HCT116 (cell line): ENCODE data around the gene POU6F1. TPM values are rescaled to one million over a fixed set of nuclear protein-coding genes. Genes with fewer than 3 reads are reported as not detected.
A peak's percentile ranks its signal among the peaks of the same experiment; 100 is the strongest.

Source experiments
- ATAC-seq: fragments of 200-7000 bp; cut with Tn5 transposase; 2 replicates; pipeline ENCODE4 v1.9.1; 2020; ENCODE audit warnings: mild to moderate bottlenecking, moderate library complexity
- BruUV-seq: library from RNA; stranded (reverse); fragments of 400-500 nt; replicated peaks from 2 replicates; lab custom pipeline; 2021; lab: Mats Ljungman, UMichigan
- CTCF ChIA-PET: fragments of 300-600 bp; sonication (Branson Sonifier 250); formaldehyde crosslinking; loops from one replicate; lab custom pipeline; 2021; ENCODE audit warnings: antibody characterized with exemption; lab: Charles Lee
- POLR2A ChIA-PET: fragments of 300-600, 350-600 bp; sonication (Branson Sonifier 250); formaldehyde crosslinking; loops from one replicate; lab custom pipeline; 2021; ENCODE audit warnings: antibody characterized with exemption; lab: Charles Lee
- RAD21 ChIA-PET, 2 experiments: fragments of 300-600 bp; sonication (Branson Sonifier 250); formaldehyde crosslinking; loops; one replicate each; lab custom pipeline; 2023; ENCODE audit warnings: low total read pairs in 2 of 2; ENCODE audit not compliant: uncharacterized antibody in 2 of 2, unreplicated experiment in 2 of 2, low non-redundant PET in 1 of 2; lab: Charles Lee
- DNase-seq: peaks from one replicate; pipeline ENCODE4 v3.0.0-alpha.2; 2010; ENCODE audit warnings: low read depth, low spot score
- H2AFZ ChIP-seq: fragments of 200-600 bp; shearing (Covaris generic), sonication (generic); 2 replicates; pipeline ENCODE4 v1.6.1; 2017; ENCODE audit warnings: low read depth, mixed run types, mixed read lengths, antibody characterized with exemption, low read length; ENCODE audit not compliant: poor library complexity, severe bottlenecking
- H3K27ac ChIP-seq: 2 replicates; pipeline ENCODE4 v1.5.1; 2012; ENCODE audit warnings: low read depth, low read length
- H3K27me3 ChIP-seq: fragments of 200-600 bp; sonication (generic); 2 replicates; pipeline ENCODE4 v1.6.1; 2016; ENCODE audit warnings: mixed run types, low read length, mixed read lengths; ENCODE audit not compliant: insufficient read depth
- H3K36me3 ChIP-seq, 2 experiments: fragments of 200-500 bp in 1 of 2; fragments of 200-600 bp in 1 of 2; sonication (Bioruptor generic) in 1 of 2; sonication (generic) in 1 of 2; 2 replicates each; pipeline versions ENCODE4 v1.5.1 to v1.6.1; 2014 to 2016; ENCODE audit warnings: low read length in 2 of 2, inconsistent platforms in 1 of 2, mixed read lengths in 1 of 2, mixed run types in 1 of 2; ENCODE audit not compliant: insufficient read depth in 2 of 2, control insufficient read depth in 1 of 2
- H3K4me1 ChIP-seq, 2 experiments: fragments of 200-600 bp in 1 of 2; sonication (generic) in 1 of 2; 2 replicates each; pipeline versions ENCODE4 v1.5.1 to v1.6.1; 2012 to 2017; ENCODE audit warnings: low read length in 2 of 2, inconsistent platforms in 1 of 2, mild to moderate bottlenecking in 1 of 2, mixed read lengths in 1 of 2, mixed run types in 1 of 2, moderate library complexity in 1 of 2; ENCODE audit not compliant: insufficient read depth in 2 of 2, control insufficient read depth in 1 of 2
- H3K4me2 ChIP-seq: fragments of 200-600 bp; sonication (generic); 2 replicates; pipeline ENCODE4 v1.6.1; 2017; ENCODE audit warnings: mixed run types, low read length, mixed read lengths
- H3K4me3 ChIP-seq, 2 experiments: fragments of 200-600 bp in 1 of 2; sonication (generic) in 1 of 2; replicated peaks in 1 of 2; 2 replicates each; pipeline ENCODE4 v1.5.1; 2011 to 2016; ENCODE audit warnings: low read length in 2 of 2, control low read depth in 1 of 2, low read depth in 1 of 2, mild to moderate bottlenecking in 1 of 2, mixed read lengths in 1 of 2, mixed run types in 1 of 2
- H3K79me2 ChIP-seq: fragments of 200-600 bp; sonication (generic); 2 replicates; pipeline ENCODE4 v1.6.1; 2017; ENCODE audit warnings: mild to moderate bottlenecking, mixed run types, low read length, moderate library complexity, mixed read lengths; ENCODE audit not compliant: insufficient read depth
- H3K9ac ChIP-seq: fragments of 200-600 bp; sonication (generic); 2 replicates; pipeline ENCODE4 v1.6.1; 2016; ENCODE audit warnings: low read length, mixed read lengths
- H3K9me2 ChIP-seq: fragments of 200-600 bp; sonication (generic), shearing (Covaris generic); 2 replicates; pipeline ENCODE4 v1.6.1; 2017; ENCODE audit warnings: mixed run types, mild to moderate bottlenecking, moderate library complexity; ENCODE audit not compliant: insufficient read depth
- H3K9me3 ChIP-seq, 2 experiments: fragments of 200-500 bp in 1 of 2; fragments of 200-600 bp in 1 of 2; sonication (Bioruptor generic) in 1 of 2; sonication (generic) in 1 of 2; 2 replicates each; pipeline ENCODE4 v1.6.1; 2014 to 2017; ENCODE audit warnings: low read length in 2 of 2, mixed read lengths in 2 of 2, inconsistent platforms in 1 of 2, low read depth in 1 of 2, mild to moderate bottlenecking in 1 of 2, mixed run types in 1 of 2, moderate library complexity in 1 of 2; ENCODE audit not compliant: control insufficient read depth in 1 of 2, insufficient read depth in 1 of 2
- H4K20me1 ChIP-seq: fragments of 200-600 bp; sonication (generic), shearing (Covaris generic); 2 replicates; pipeline ENCODE4 v1.6.1; 2017; ENCODE audit warnings: mixed run types, mild to moderate bottlenecking, moderate library complexity; ENCODE audit not compliant: insufficient read depth
- CBX3 ChIP-seq: IDR thresholded peaks from 2 replicates; pipeline ENCODE4 v1.6.1; 2012; ENCODE audit warnings: low read depth
- EGR1 ChIP-seq: IDR thresholded peaks from 2 replicates; pipeline ENCODE4 v1.6.1; 2012; ENCODE audit warnings: low read depth
- ELF1 ChIP-seq: IDR thresholded peaks from 2 replicates; pipeline ENCODE4 v1.6.1; 2012; ENCODE audit warnings: low read depth, borderline replicate concordance
- EZH2phosphoT487 ChIP-seq: fragments of 200-600 bp; IDR thresholded peaks from 2 replicates; pipeline ENCODE4 v1.6.1; 2018; ENCODE audit warnings: antibody characterized with exemption, borderline replicate concordance
- POLR2A ChIP-seq: IDR thresholded peaks from 2 replicates; pipeline ENCODE4 v1.7.0; 2011; ENCODE audit warnings: borderline replicate concordance; ENCODE audit not compliant: insufficient read depth, insufficient read length; ENCODE audit errors: extremely low read depth
- POLR2AphosphoS5 ChIP-seq: IDR thresholded peaks from 2 replicates; pipeline ENCODE4 v1.6.1; 2011; ENCODE audit warnings: mild to moderate bottlenecking, low read depth, low read length, moderate library complexity
- RAD21 ChIP-seq: IDR thresholded peaks from 2 replicates; pipeline ENCODE4 v1.6.1; 2012; ENCODE audit warnings: low read depth, mild to moderate bottlenecking
- SIN3A ChIP-seq: IDR thresholded peaks from 2 replicates; pipeline ENCODE4 v1.6.1; 2012; ENCODE audit warnings: low read depth
- SP1 ChIP-seq: IDR thresholded peaks from 2 replicates; pipeline ENCODE4 v1.6.1; 2012; ENCODE audit warnings: low read depth
- SRF ChIP-seq: IDR thresholded peaks from 2 replicates; pipeline ENCODE4 v1.6.1; 2012; ENCODE audit warnings: low read depth
- TCF7L2 ChIP-seq: IDR thresholded peaks from 2 replicates; pipeline ENCODE4 v1.7.0; 2011; ENCODE audit warnings: borderline replicate concordance, inconsistent platforms; ENCODE audit not compliant: insufficient read depth, insufficient read length; ENCODE audit errors: extremely low read depth
- YY1 ChIP-seq: IDR thresholded peaks from 2 replicates; pipeline ENCODE4 v1.6.1; 2011; ENCODE audit warnings: low read length, low read depth, moderate library complexity, mild to moderate bottlenecking; ENCODE audit not compliant: insufficient replicate concordance; ENCODE audit errors: extremely low read depth
- ZFX ChIP-seq: fragments of 450-650 bp; IDR thresholded peaks from 2 replicates; pipeline ENCODE4 v1.6.1; 2017
- ZNF274 ChIP-seq: fragments of 200-500 bp; sonication (Bioruptor generic); IDR thresholded peaks from 2 replicates; pipeline ENCODE4 v1.6.1; 2014; ENCODE audit warnings: mild to moderate bottlenecking, low read depth, low read length, inconsistent platforms
- intact Hi-C: fragments of 100-400 bp; cut with micrococcal nuclease; formaldehyde crosslinking; loops from 2 replicates; pipeline ENCODE4 v1.10.0; 2022
- total RNA-seq: library from RNA; stranded (reverse); gene quantifications from one replicate; pipeline ENCODE4 v1.2.1, GENCODE V29; 2021; ENCODE audit not compliant: unreplicated experiment
- TF ChIP-seq, protein P1 (sequence below): IDR thresholded peaks from 2 replicates; pipeline ENCODE4 v1.6.1; 2011; ENCODE audit warnings: mild to moderate bottlenecking, low read length, moderate library complexity; ENCODE audit not compliant: insufficient replicate concordance; ENCODE audit errors: extremely low read depth
- TF ChIP-seq, protein P2 (sequence below): IDR thresholded peaks from 2 replicates; pipeline ENCODE4 v1.6.1; 2012
- TF ChIP-seq, protein P3 (sequence below): IDR thresholded peaks from 2 replicates; pipeline ENCODE4 v1.6.1; 2012; ENCODE audit warnings: low read depth
- TF ChIP-seq, protein P4 (sequence below): IDR thresholded peaks from 2 replicates; pipeline ENCODE4 v1.6.1; 2012
- TF ChIP-seq, protein P5 (sequence below), 3 experiments: fragments of 200-600 bp in 1 of 3; sonication (generic) in 1 of 3; IDR thresholded peaks in 2 of 3; conservative IDR thresholded peaks in 1 of 3; 2 replicates each; pipeline ENCODE4 v1.5.1; 2012 to 2017; ENCODE audit warnings: low read depth in 2 of 3, low read length in 2 of 3, antibody characterized with exemption in 1 of 3, borderline replicate concordance in 1 of 3, control low read depth in 1 of 3, mild to moderate bottlenecking in 1 of 3, mixed read lengths in 1 of 3, mixed run types in 1 of 3, moderate library complexity in 1 of 3; ENCODE audit not compliant: insufficient read depth in 1 of 3

Gene POU6F1
- total RNA-seq, 1 experiment from 2014 or later, result 6.4 TPM

DNA sequence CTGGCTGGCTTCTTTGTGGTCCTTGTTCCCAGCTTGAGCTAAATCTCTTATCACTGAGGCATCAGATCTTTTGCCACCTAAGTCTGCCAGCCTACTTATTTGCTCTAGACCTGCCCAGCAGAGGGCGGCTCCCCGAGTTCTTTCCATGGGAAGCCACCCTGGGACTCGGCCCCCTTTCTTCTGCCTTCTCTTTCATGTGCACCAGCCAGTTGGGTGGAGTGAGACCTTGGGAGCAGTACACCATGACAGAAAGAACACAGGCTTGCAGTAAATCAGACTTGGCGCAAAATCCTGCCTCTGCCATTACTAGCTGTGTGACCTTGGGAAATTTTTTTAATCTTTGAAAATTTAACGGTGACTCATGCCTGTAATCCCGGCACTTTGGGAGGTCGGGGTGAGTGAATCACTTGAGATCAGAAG lies 44.9 kb upstream of the POU6F1 start:
- intact Hi-C loops, result loop anchor here (1.0 to 10.0 kb wide), 2 partner anchors 79 to 498 kb away; partner anchors contain the start of gene ATF1
- H4K20me1 ChIP-seq, result no peaks in the 10 kb centered on the region
- H3K4me2 ChIP-seq, result peak overlapping the region; percentile 50
- no TSS peak for BruUV-seq
- no peaks in the 10 kb centered on the region for H3K9me2 ChIP-seq
- CTCF ChIA-PET, result interaction anchor here (0.6 to 3.6 kb wide), 8 partner anchors 10 to 269 kb away, joined by 3 to 23 read pairs (median 4); no protein-coding TSS in a partner anchor
- RAD21 ChIA-PET, result interaction anchor here (1.8 to 2.2 kb wide), 2 partner anchors 78 kb away, joined by 10 to 15 read pairs; no protein-coding TSS in a partner anchor
- no peak overlapping the region for H2AFZ ChIP-seq
- DNase-seq (peak; percentile 84), ATAC-seq (peak; percentile 96)
- peaks cover 17 to 24% of the 10 kb centered on the region in 2 experiments for H3K4me1 ChIP-seq
- POLR2A ChIA-PET, result interaction anchor here (0.6 to 1.4 kb wide), 3 partner anchors 8 to 230 kb away, joined by 3 read pairs; partner anchors contain the start of gene DAZAP2
- H3K36me3 ChIP-seq, result peaks cover 0 to 6% of the 10 kb centered on the region in 2 experiments; a peak in 1 of 4 replicates
- H3K9ac ChIP-seq, result peak overlapping the region; percentile 12; the same call in 1 of the 2 replicates
- peaks cover 63% of the 10 kb centered on the region for H3K79me2 ChIP-seq
- no peaks in the 10 kb centered on the region for H3K9me3 ChIP-seq
- no peaks in the 10 kb centered on the region for H3K27me3 ChIP-seq
- peak overlapping the region; percentile 3 to 11; a peak in 2 of 4 replicates for H3K4me3 ChIP-seq
- H3K27ac ChIP-seq, result peak overlapping the region; percentile 49
- TF ChIP-seq, protein P1, sequence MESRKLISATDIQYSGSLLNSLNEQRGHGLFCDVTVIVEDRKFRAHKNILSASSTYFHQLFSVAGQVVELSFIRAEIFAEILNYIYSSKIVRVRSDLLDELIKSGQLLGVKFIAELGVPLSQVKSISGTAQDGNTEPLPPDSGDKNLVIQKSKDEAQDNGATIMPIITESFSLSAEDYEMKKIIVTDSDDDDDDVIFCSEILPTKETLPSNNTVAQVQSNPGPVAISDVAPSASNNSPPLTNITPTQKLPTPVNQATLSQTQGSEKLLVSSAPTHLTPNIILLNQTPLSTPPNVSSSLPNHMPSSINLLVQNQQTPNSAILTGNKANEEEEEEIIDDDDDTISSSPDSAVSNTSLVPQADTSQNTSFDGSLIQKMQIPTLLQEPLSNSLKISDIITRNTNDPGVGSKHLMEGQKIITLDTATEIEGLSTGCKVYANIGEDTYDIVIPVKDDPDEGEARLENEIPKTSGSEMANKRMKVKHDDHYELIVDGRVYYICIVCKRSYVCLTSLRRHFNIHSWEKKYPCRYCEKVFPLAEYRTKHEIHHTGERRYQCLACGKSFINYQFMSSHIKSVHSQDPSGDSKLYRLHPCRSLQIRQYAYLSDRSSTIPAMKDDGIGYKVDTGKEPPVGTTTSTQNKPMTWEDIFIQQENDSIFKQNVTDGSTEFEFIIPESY, result no peak
- TF ChIP-seq EZH2phosphoT487 (no peak), CBX3 (0 out of 2 replicates have a peak, but pooled peaks have one; percentile 30), RAD21 (peak; percentile 66), SIN3A (no peak), EGR1 (no peak), TCF7L2 (peak; percentile 95), ZFX (no peak), POLR2A (no peak), ELF1 (no peak), YY1 (peak; percentile 52), SP1 (no peak), SRF (no peak), ZNF274 (no peak), POLR2AphosphoS5 (no peak)
- TF ChIP-seq, protein P2, sequence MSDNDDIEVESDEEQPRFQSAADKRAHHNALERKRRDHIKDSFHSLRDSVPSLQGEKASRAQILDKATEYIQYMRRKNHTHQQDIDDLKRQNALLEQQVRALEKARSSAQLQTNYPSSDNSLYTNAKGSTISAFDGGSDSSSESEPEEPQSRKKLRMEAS, result no peak
- TF ChIP-seq, protein P3, sequence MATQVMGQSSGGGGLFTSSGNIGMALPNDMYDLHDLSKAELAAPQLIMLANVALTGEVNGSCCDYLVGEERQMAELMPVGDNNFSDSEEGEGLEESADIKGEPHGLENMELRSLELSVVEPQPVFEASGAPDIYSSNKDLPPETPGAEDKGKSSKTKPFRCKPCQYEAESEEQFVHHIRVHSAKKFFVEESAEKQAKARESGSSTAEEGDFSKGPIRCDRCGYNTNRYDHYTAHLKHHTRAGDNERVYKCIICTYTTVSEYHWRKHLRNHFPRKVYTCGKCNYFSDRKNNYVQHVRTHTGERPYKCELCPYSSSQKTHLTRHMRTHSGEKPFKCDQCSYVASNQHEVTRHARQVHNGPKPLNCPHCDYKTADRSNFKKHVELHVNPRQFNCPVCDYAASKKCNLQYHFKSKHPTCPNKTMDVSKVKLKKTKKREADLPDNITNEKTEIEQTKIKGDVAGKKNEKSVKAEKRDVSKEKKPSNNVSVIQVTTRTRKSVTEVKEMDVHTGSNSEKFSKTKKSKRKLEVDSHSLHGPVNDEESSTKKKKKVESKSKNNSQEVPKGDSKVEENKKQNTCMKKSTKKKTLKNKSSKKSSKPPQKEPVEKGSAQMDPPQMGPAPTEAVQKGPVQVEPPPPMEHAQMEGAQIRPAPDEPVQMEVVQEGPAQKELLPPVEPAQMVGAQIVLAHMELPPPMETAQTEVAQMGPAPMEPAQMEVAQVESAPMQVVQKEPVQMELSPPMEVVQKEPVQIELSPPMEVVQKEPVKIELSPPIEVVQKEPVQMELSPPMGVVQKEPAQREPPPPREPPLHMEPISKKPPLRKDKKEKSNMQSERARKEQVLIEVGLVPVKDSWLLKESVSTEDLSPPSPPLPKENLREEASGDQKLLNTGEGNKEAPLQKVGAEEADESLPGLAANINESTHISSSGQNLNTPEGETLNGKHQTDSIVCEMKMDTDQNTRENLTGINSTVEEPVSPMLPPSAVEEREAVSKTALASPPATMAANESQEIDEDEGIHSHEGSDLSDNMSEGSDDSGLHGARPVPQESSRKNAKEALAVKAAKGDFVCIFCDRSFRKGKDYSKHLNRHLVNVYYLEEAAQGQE, result no peak
- TF ChIP-seq, protein P4, sequence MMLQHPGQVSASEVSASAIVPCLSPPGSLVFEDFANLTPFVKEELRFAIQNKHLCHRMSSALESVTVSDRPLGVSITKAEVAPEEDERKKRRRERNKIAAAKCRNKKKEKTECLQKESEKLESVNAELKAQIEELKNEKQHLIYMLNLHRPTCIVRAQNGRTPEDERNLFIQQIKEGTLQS, result no peak
- TF ChIP-seq, protein P5, sequence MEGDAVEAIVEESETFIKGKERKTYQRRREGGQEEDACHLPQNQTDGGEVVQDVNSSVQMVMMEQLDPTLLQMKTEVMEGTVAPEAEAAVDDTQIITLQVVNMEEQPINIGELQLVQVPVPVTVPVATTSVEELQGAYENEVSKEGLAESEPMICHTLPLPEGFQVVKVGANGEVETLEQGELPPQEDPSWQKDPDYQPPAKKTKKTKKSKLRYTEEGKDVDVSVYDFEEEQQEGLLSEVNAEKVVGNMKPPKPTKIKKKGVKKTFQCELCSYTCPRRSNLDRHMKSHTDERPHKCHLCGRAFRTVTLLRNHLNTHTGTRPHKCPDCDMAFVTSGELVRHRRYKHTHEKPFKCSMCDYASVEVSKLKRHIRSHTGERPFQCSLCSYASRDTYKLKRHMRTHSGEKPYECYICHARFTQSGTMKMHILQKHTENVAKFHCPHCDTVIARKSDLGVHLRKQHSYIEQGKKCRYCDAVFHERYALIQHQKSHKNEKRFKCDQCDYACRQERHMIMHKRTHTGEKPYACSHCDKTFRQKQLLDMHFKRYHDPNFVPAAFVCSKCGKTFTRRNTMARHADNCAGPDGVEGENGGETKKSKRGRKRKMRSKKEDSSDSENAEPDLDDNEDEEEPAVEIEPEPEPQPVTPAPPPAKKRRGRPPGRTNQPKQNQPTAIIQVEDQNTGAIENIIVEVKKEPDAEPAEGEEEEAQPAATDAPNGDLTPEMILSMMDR (IDR thresholded peaks at IDR 0.05 in 2 of 3, conservative IDR thresholded peaks at IDR 0.05 in 1 of 3; ENCODE audit: borderline replicate concordance in 1 of 3, insufficient read depth in 1 of 3, low read depth in 2 of 3, low read length in 2 of 3), result peak; percentile 57 to 66 (median 64); a peak in 5 of 6 replicates
